Measurements from ENCODE around the gene STARD8. TPM values are rescaled to one million over a fixed set of nuclear protein-coding genes. Genes with fewer than 3 reads are reported as not detected.

STARD8 gene
- total RNA-seq, 1 donor, result 2.9 TPM

GRCh38 chrX:68632491-68632890 lies 15.0 kb upstream of the STARD8 start:
- no peak for DNase-seq (ENCODE audit: low read depth)
- H3K4me3 ChIP-seq (ENCODE audit: low read depth, low read length), result no peak overlapping the region
- no peak for TF ChIP-seq CTCF (IDR thresholded peaks at IDR 0.05; ENCODE audit: insufficient read depth, low read length)

- TF ChIP-seq CTCF (IDR thresholded peaks at IDR 0.05; ENCODE audit: insufficient read depth, low read length), result no peak
- no peak overlapping the region for H3K4me3 ChIP-seq (ENCODE audit: low read depth, low read length)
- no peak for DNase-seq (ENCODE audit: low read depth)
Measured at GRCh38 chrX:68633981-68634380, 13.5 kb upstream of the STARD8 start.

- no peak for TF ChIP-seq CTCF (IDR thresholded peaks at IDR 0.05; ENCODE audit: insufficient read depth, low read length)
- DNase-seq (ENCODE audit: low read depth), result peak; percentile 8
- H3K4me3 ChIP-seq (ENCODE audit: low read depth, low read length), result no peak overlapping the region
Measured at GRCh38 chrX:68634649-68635227, 12.7 kb upstream of the STARD8 start.

GRCh38 chrX:68640661-68641060 lies 6.8 kb upstream of the STARD8 start:
- H3K4me3 ChIP-seq (ENCODE audit: low read depth, low read length), result no peak overlapping the region
- TF ChIP-seq CTCF (IDR thresholded peaks at IDR 0.05; ENCODE audit: insufficient read depth, low read length), result no peak
- DNase-seq (ENCODE audit: low read depth), result no peak

GRCh38 chrX:68644861-68645260 lies 2.6 kb upstream of the STARD8 start:
- no peak for DNase-seq (ENCODE audit: low read depth)
- H3K4me3 ChIP-seq (ENCODE audit: low read depth, low read length), result no peak overlapping the region
- TF ChIP-seq CTCF (IDR thresholded peaks at IDR 0.05; ENCODE audit: insufficient read depth, low read length), result no peak

GRCh38 chrX:68646421-68646820 lies 1.0 kb upstream of the STARD8 start:
- no peak for DNase-seq (ENCODE audit: low read depth)
- TF ChIP-seq CTCF (IDR thresholded peaks at IDR 0.05; ENCODE audit: insufficient read depth, low read length), result no peak
- H3K4me3 ChIP-seq (ENCODE audit: low read depth, low read length), result no peak overlapping the region

- H3K4me3 ChIP-seq (ENCODE audit: low read depth, low read length), result no peak overlapping the region
- peak; percentile 25 for DNase-seq (ENCODE audit: low read depth)
- TF ChIP-seq CTCF (IDR thresholded peaks at IDR 0.05; ENCODE audit: insufficient read depth, low read length), result no peak
Measured at GRCh38 chrX:68648960-68649359, 1.5 kb downstream of the STARD8 start.

Measured in fibroblast of the aortic adventitia (primary cell).